Activated CD8-positive, alpha-beta memory T cell treated with anti-CD3 and anti-CD28 coated beads for 1 hour (primary cell): ENCODE data around the gene ITGA11.

ENCODE experiments used
- DNase-seq, 2 donors: peaks; one replicate each; pipeline ENCODE4 v3.0.0-alpha.2; 2020; ENCODE audit warnings: low read depth in 1 of 2; ENCODE audit errors: extremely low read depth in 1 of 2

The ITGA11 gene

GRCh38 chr15:68314563-68314962 is 117.4 kb downstream of the ITGA11 start:
- no peak for DNase-seq

- DNase-seq = no peak
Measured at GRCh38 chr15:68313501-68314410, 118.2 kb downstream of the ITGA11 start.

GRCh38 chr15:68312701-68313204 is 119.2 kb downstream of the ITGA11 start:
- no peak for DNase-seq

GRCh38 chr15:68311859-68312557 is 120.0 kb downstream of the ITGA11 start:
- no peak for DNase-seq

DNA sequence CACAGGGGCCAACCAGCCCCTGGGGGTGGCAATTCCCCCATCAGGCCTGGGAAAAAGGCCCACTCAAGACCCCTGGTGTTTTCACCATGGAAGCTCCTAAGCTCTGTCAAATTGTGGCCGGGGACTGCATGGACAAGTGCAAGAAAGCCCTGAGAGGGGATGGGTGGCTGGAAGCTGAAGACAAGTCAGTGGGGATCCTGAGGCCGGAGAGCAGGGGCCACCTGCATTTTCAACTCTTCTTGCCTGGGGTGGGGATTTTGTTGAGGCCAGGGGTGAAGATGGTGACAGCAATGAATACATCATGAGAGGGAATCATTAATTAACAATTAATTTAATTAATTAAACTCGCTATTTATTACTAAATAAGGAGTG is 120.5 kb downstream of the ITGA11 start:
- no peak for DNase-seq

- DNase-seq = no peak
Measured at GRCh38 chr15:68310804-68311463, 121.0 kb downstream of the ITGA11 start.

DNA sequence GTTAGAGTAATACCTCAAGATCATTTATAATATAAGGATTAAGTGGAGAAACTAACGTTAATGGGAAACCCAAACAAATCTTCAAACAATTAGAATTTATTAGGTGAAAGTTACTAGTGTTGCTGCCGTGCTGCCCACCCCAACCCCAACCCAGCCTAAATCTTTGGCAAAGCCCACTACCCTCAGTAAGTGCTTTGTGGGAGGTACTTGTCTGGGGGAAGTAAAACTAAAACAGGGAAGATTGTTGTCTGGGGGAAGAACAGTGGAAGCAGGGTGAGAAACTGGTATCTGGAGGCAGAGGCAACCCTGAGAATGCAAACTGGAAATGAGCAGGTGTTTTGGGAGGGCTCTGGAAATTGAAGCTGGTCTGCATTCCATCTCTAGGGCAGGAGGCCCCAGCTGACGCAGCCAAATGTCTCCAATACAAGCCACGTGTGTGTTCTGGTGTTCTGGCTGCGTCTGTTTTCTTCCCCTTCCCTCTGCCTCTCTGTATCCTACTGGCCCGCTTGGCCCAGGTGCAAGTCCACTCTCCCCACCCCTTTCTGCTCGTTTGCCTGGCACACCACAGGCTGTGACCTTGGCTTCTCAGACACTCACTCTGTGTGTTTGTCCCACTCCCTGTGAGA is 121.7 kb downstream of the ITGA11 start:
- no peak for DNase-seq

- DNase-seq = no peak
Measured at GRCh38 chr15:68309024-68309423, 122.9 kb downstream of the ITGA11 start.

DNA sequence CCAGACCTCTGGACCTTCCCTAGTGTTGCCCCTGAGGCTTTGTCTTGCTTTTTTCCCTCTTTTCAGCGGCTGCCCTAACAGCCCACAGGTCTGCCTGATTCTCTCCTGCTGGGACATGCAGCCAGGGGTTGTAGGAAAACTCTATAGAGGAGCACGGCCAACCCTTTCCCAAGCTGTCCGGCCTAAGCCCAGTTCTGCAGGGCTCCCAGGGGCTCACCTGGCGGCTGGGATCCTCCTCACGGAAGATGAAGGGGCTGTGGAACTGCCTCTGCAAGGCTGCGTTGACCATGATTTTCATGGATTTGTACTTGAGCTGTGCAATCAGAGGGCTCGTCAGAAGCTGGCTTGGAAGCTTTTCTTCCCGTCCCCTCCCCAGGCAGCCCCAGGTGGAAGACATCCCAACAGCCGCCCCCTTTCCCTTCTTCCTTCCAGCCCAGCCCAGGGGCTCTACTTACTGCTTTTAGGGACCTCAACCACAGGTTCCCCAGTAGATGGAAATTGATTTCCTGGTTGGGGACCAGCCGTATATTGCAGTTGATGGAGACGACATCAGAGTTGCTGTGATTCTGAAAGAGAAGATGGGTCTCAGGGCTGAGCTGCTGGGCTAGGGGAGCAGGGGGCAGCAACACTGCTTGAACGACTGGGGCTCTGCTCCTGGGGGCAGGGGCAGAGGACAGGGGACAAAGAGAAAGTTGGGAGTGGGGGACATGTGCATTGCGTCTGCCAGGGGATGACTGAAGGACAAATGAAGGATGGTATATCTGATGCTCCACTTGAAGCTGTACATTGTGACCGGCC is 124.6 kb downstream of the ITGA11 start:
- DNase-seq = no peak

- no peak for DNase-seq
Measured at GRCh38 chr15:68305420-68305871, 126.5 kb downstream of the ITGA11 start.

- DNase-seq = no peak
Measured at GRCh38 chr15:68304589-68305337, 127.2 kb downstream of the ITGA11 start.

GRCh38 chr15:68303560-68304436 is 128.2 kb downstream of the ITGA11 start:
- DNase-seq = no peak

- no peak for DNase-seq
Measured at GRCh38 chr15:68303134-68303533, 128.8 kb downstream of the ITGA11 start.

- no peak for DNase-seq
Measured at GRCh38 chr15:68302729-68303128, 129.2 kb downstream of the ITGA11 start.

- no peak for DNase-seq
Measured at GRCh38 chr15:68301301-68301700, 130.7 kb downstream of the ITGA11 start.

DNA sequence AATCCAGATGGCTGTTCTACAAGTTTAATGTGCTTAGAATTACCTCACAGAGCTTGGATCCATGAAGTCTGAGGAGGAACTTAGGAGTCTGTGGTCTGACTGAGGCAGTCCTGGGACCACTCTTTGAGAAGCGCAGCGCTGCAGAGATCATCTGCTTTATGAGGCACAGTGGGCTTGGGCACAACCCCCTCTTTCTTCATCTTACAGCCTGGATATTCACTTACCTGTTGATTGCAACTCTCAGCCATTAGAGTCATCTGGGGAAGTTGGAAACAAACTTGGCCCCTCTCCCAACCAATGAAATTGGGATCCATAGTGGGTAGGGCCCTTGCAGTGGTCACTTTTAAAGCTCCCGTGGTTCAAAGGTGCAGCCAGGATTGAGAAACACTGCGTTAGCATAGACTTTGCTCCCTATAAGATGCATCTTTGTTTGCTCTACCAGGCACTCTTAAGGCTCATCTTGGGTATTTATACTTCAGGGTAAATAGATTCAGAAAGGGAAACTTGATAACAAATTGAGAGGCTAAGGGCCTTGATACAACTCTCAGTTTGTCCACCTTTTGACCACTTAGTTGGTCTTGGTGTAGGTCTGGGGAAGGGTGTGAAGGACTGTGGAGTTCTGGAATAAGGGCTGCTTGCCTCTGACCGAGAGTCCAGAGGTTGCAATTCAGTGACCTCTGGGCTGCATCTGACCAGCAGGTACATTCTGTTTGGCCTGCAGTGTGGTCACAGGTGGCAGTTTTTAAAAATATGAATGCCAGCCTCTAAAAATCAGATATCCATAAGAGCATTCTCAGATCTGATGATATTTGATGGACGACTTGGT is 131.6 kb downstream of the ITGA11 start:
- DNase-seq = no peak

GRCh38 chr15:68299436-68299835 is 132.5 kb downstream of the ITGA11 start:
- DNase-seq = no peak
